ENCODE data around the gene CD209. TPM values are rescaled to one million over a fixed set of nuclear protein-coding genes. Genes with fewer than 3 reads are reported as not detected.

The CD209 gene
- total and polyA plus RNA-seq, 12 donors = 0.67 to 50.6 (median 14.8) TPM

DNA sequence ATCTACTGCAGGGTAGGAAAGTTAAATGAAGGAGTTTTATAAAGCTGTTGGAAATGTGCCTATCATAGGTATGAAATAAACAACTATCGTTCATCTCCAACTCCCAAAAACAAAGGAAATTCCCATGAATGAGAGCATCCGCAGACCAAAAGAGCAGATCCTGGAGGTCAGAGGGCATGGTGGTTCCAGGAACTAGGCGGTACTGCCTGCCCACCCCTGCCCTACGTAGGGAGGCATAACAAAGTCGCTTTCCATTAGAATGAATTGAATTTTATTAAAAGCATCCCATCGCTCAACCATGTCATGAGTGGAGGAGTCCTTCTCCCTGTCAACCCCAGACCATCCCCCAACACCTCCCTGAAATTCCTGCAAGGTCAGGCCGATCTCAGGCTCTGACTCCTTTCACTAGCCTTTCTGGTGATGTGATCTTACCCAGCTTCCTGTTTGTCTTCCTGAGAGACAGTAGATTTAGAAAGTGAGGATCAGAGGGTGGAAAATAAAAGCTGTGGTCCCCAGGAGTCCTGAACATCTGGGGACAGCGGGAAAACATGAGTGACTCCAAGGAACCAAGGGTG, 15.5 kb upstream of the CD209 start, which contains the start of gene CLEC4M:
Gene CLEC4M, plus strand, starts transcription at position 525 of the 575 bp plus-strand sequence. Its CDS starts 24 bp downstream, at position 549.
- intact Hi-C loops (cut with DNase I) = no loop called here
- Histone ChIP-seq H3K4me3 (no peak within 1 kb of the TSS), H3K9me3 (replicated peaks in 1 of 3) (no peaks in the 10 kb centered on the region), H3K36me3 (replicated peaks in 1 of 2) (no peaks in the 10 kb centered on the region), H3K4me1 (replicated peaks in 1 of 2) (no peaks in the 10 kb centered on the region), H3K27ac (no peak within 1 kb of the TSS), H3K27me3 (no peaks in the 10 kb centered on the region)
- peak in 1 of 7 donors; percentile 6 for DNase-seq
- TF ChIP-seq POLR2A (IDR thresholded peaks at IDR 0.05) = no peak
- TF ChIP-seq, protein P1, sequence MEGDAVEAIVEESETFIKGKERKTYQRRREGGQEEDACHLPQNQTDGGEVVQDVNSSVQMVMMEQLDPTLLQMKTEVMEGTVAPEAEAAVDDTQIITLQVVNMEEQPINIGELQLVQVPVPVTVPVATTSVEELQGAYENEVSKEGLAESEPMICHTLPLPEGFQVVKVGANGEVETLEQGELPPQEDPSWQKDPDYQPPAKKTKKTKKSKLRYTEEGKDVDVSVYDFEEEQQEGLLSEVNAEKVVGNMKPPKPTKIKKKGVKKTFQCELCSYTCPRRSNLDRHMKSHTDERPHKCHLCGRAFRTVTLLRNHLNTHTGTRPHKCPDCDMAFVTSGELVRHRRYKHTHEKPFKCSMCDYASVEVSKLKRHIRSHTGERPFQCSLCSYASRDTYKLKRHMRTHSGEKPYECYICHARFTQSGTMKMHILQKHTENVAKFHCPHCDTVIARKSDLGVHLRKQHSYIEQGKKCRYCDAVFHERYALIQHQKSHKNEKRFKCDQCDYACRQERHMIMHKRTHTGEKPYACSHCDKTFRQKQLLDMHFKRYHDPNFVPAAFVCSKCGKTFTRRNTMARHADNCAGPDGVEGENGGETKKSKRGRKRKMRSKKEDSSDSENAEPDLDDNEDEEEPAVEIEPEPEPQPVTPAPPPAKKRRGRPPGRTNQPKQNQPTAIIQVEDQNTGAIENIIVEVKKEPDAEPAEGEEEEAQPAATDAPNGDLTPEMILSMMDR (IDR thresholded peaks at IDR 0.05) = no peak
- 57 to 75% (median 74%) methylated on average over 8 of the region's 8 CpGs for WGBS, 4 donors

DNA sequence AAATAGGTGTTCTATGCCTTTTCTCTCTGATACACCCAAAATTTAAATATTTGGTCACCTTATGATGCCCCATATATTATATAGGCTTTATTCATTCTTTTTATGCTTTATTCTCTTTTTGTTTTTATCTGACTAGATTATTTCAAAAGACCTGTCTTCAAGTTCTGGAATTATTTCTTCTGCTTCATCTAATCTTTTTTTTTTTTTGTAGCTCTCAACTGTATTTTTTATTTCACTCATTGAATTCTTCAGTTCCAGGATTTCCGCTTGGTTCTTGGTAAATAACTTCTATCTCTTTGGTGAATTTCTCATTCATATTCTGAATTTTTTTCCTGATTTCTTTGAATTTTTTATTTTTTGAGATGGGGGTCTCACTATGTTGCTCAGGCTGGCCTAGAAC, 11.8 kb upstream of the CD209 start:
- peaks cover 0 to 11% (median 0%) of the 10 kb centered on the region in 3 donors for H3K9me3 ChIP-seq (replicated peaks in 1 of 3)
- WGBS, 4 donors = 86 to 96% (median 89%) methylated on average over 1 of the region's 1 CpG
- intact Hi-C loops (cut with DNase I) = no loop called here

DNA sequence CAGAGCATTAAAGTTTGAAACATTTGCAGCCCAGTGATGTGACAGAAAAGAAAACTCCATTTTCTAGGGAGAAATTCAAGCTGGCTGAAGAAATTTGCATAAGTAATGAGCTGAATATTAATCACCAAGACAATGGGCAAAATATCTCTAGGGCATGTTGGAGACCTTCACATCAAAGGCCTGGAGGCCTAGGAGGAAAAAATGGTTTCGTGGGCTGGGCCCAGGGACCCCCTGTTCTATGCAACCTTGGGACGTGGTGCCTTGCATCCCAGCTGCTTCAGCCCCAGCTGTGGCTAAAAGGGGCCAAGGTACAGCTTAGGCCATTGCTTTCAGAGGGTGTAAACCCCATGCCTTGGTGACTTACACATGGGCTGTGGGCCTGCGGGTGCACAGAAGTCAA, 10.0 kb upstream of the CD209 start:
- intact Hi-C loops (cut with DNase I) = no loop called here
- TF ChIP-seq, protein P1 (IDR thresholded peaks at IDR 0.05) = no peak
- TF ChIP-seq POLR2A (IDR thresholded peaks at IDR 0.05) = no peak
- DNase-seq = no peak
- Histone ChIP-seq H3K27me3 (no peaks in the 10 kb centered on the region), H3K27ac (no peak overlapping the region), H3K9me3 (replicated peaks in 1 of 3) (peaks cover 0 to 11% (median 0%) of the 10 kb centered on the region in 3 donors), H3K4me3 (no peak overlapping the region), H3K4me1 (replicated peaks in 1 of 2) (no peaks in the 10 kb centered on the region), H3K36me3 (replicated peaks in 1 of 2) (no peaks in the 10 kb centered on the region)
- 77 to 84% (median 83%) methylated on average over 2 to 3 of the region's 3 CpGs for WGBS, 4 donors

More for the DNA sequence above, 11.8 kb upstream of the CD209 start:
- no peaks in the 10 kb centered on the region for H3K36me3 ChIP-seq (replicated peaks in 1 of 2)
- no peak for TF ChIP-seq POLR2A (IDR thresholded peaks at IDR 0.05)
- TF ChIP-seq, protein P1 (IDR thresholded peaks at IDR 0.05) = no peak
- no peaks in the 10 kb centered on the region for H3K27me3 ChIP-seq
- no peak overlapping the region for H3K4me3 ChIP-seq
- DNase-seq = no peak
- H3K4me1 ChIP-seq (replicated peaks in 1 of 2) = no peaks in the 10 kb centered on the region
- no peak overlapping the region for H3K27ac ChIP-seq

DNA sequence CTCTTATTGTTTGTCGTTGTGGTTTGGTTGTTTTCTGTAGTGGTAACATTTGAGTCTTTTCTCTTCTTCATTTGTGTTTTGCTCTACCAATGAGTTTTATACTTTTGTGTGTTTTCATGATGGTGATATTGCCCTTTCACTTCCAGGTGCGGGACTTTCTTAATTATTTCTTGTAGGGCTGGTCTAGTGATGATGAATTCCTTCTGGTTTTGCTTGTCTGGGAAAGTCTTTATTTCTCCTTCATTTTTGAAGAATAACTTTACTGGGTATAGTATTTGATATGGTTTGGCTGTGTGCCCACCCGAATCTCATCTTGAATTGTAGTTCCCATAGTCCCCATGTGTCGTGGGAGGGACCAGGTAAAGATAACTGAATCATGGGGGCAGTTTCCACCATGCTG, 8.9 kb upstream of the CD209 start:
- Histone ChIP-seq H3K9me3 (replicated peaks in 1 of 3) (peaks cover 0 to 11% (median 0%) of the 10 kb centered on the region in 3 donors), H3K4me3 (no peak overlapping the region), H3K4me1 (replicated peaks in 1 of 2) (no peaks in the 10 kb centered on the region), H3K36me3 (replicated peaks in 1 of 2) (no peaks in the 10 kb centered on the region), H3K27ac (no peak overlapping the region), H3K27me3 (no peaks in the 10 kb centered on the region)
- WGBS, 4 donors = 32 to 57% (median 44%) methylated on average over 4 of the region's 4 CpGs
- intact Hi-C loops (cut with DNase I) = no loop called here
- DNase-seq = no peak
- TF ChIP-seq, protein P1 (IDR thresholded peaks at IDR 0.05) = no peak
